ENCODE data around the gene PRDM2.

Gene PRDM2

DNA sequence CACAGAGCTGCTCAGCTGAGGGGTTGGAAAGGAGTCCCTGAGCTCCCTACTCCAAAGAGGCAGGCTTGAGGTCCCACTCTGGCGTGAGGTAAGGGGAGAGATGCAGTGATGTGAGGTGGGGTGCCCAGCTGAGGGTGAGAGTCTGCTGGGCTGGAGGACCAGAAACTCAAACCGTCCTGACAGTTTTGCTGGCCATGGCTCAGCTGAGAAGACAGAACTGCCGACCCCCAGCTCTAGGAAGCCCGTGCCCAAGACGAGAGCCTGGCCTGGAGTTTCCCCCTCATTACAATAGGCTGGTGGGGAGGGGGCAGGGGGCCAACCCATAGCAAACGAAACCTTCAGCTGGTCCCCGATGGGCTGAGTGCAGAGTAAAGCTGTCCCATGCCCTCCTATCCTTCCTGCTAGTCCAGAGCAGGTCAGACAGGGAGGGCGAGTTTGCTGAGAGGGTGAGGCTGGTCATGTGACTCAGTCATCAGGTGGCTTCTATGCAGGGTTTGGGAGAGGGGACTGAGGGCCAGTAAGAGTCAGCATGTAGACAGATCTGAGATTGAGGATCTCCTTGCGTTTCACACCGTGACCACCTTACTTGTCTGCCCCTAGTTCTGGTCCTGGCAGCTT lies 129.3 kb downstream of the PRDM2 start:
- no peak for TF ChIP-seq ZFP3 (CRISPR knock-in tag; IDR thresholded peaks at IDR 0.05)
- TF ChIP-seq RARB (CRISPR knock-in tag; IDR thresholded peaks at IDR 0.05) = no peak
- TF ChIP-seq, protein P1, sequence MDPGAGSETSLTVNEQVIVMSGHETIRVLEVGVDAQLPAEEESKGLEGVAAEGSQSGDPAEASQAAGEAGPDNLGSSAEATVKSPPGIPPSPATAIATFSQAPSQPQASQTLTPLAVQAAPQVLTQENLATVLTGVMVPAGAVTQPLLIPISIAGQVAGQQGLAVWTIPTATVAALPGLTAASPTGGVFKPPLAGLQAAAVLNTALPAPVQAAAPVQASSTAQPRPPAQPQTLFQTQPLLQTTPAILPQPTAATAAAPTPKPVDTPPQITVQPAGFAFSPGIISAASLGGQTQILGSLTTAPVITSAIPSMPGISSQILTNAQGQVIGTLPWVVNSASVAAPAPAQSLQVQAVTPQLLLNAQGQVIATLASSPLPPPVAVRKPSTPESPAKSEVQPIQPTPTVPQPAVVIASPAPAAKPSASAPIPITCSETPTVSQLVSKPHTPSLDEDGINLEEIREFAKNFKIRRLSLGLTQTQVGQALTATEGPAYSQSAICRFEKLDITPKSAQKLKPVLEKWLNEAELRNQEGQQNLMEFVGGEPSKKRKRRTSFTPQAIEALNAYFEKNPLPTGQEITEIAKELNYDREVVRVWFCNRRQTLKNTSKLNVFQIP (CRISPR knock-in tag; IDR thresholded peaks at IDR 0.05; ENCODE audit: borderline replicate concordance, low read depth) = no peak
- TF ChIP-seq, protein P2, sequence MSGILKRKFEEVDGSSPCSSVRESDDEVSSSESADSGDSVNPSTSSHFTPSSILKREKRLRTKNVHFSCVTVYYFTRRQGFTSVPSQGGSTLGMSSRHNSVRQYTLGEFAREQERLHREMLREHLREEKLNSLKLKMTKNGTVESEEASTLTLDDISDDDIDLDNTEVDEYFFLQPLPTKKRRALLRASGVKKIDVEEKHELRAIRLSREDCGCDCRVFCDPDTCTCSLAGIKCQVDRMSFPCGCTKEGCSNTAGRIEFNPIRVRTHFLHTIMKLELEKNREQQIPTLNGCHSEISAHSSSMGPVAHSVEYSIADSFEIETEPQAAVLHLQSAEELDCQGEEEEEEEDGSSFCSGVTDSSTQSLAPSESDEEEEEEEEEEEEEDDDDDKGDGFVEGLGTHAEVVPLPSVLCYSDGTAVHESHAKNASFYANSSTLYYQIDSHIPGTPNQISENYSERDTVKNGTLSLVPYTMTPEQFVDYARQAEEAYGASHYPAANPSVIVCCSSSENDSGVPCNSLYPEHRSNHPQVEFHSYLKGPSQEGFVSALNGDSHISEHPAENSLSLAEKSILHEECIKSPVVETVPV (CRISPR knock-in tag; IDR thresholded peaks at IDR 0.05) = no peak
- no peak for TF ChIP-seq ZNF70 (CRISPR knock-in tag; IDR thresholded peaks at IDR 0.05)
- no peak for TF ChIP-seq SNAI2 (CRISPR knock-in tag; IDR thresholded peaks at IDR 0.05)
- TF ChIP-seq ESRRG (CRISPR knock-in tag; IDR thresholded peaks at IDR 0.05) = no peak
- TF ChIP-seq PPARA (CRISPR knock-in tag; IDR thresholded peaks at IDR 0.05; ENCODE audit: borderline replicate concordance) = no peak
- no peak for TF ChIP-seq BACH2 (CRISPR knock-in tag; IDR thresholded peaks at IDR 0.05; ENCODE audit: borderline replicate concordance)
- TF ChIP-seq GLIS3 (CRISPR knock-in tag; IDR thresholded peaks at IDR 0.05) = no peak
- no peak for TF ChIP-seq TCF4 (CRISPR knock-in tag; IDR thresholded peaks at IDR 0.05; ENCODE audit: borderline replicate concordance)
- no peak for TF ChIP-seq ZFP30 (CRISPR knock-in tag; IDR thresholded peaks at IDR 0.05)
- no peak for TF ChIP-seq ZNF8 (CRISPR knock-in tag; IDR thresholded peaks at IDR 0.05)
- no peak for TF ChIP-seq TOX (CRISPR knock-in tag; IDR thresholded peaks at IDR 0.05; ENCODE audit: borderline replicate concordance)
- TF ChIP-seq ARNTL (CRISPR knock-in tag; IDR thresholded peaks at IDR 0.05; ENCODE audit: borderline replicate concordance, low read depth) = no peak
- TF ChIP-seq ZNF565 (CRISPR knock-in tag; conservative IDR thresholded peaks at IDR 0.05; ENCODE audit: low read depth) = no peak

DNA sequence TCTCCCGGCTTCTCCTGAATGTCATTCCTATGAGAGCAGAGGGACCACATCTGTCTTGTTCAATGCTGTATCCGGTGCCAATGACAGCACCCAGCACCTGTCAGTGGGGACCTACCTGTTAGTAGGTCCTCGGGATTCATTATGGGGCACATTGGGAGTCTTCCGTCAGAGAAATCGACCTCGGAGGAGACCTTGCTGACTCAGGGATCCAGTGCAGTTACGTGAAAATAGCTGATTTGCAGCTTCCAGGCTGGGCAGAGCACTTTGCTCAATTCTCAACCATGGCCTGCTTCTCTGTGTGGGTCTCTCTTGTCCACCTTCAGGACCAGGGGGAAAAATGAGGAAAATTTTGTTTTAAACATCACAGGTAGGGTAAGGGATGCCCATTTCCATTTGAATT lies 130.2 kb downstream of the PRDM2 start:
- no peak for ATAC-seq
- TF ChIP-seq TOX (CRISPR knock-in tag; IDR thresholded peaks at IDR 0.05; ENCODE audit: borderline replicate concordance) = no peak
- TF ChIP-seq ZFP3 (CRISPR knock-in tag; IDR thresholded peaks at IDR 0.05) = no peak
- TF ChIP-seq ZNF565 (CRISPR knock-in tag; conservative IDR thresholded peaks at IDR 0.05; ENCODE audit: low read depth) = no peak
- TF ChIP-seq ARNTL (CRISPR knock-in tag; IDR thresholded peaks at IDR 0.05; ENCODE audit: borderline replicate concordance, low read depth) = no peak
- no peak for TF ChIP-seq ESRRG (CRISPR knock-in tag; IDR thresholded peaks at IDR 0.05)
- TF ChIP-seq, protein P1 (CRISPR knock-in tag; IDR thresholded peaks at IDR 0.05; ENCODE audit: borderline replicate concordance, low read depth) = no peak
- no peak for TF ChIP-seq CSDC2 (CRISPR knock-in tag; IDR thresholded peaks at IDR 0.05)

More for the DNA sequence above, 129.3 kb downstream of the PRDM2 start:
- no peak; the same call in 2 of the 3 replicates for ATAC-seq

DNA sequence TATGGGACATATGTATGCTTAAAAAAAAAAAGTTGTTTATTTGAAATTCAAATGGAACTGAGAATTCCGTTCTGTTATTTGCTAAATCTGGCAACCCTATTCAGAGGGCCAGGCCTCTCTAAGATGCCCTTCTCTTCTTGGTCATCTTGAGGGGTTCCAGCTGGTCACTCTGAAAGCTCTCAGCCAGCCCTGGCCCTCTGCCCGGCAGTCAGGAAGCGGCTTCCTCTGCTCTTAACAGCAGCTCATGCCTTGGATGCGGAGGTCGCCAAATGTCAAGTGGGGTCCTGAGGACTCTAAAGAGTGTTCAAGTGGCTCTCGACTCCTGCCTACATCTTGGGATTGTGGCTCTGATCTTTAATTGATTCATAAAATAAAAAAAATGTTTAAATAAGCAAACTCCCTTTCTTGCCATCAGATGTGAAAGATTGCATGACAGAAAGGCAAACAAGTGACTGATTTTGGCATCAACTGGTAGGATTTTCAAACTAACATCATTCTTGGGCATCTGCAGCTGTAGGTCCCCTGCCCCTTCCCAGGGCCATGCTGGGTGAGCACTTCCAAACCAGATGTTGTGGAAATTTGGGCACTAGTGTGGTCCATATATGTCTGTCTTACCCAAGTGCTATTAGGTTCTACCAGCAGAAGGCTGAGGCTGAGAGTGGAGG lies 130.8 kb downstream of the PRDM2 start:
- no peak for ATAC-seq
- TF ChIP-seq, protein P3, sequence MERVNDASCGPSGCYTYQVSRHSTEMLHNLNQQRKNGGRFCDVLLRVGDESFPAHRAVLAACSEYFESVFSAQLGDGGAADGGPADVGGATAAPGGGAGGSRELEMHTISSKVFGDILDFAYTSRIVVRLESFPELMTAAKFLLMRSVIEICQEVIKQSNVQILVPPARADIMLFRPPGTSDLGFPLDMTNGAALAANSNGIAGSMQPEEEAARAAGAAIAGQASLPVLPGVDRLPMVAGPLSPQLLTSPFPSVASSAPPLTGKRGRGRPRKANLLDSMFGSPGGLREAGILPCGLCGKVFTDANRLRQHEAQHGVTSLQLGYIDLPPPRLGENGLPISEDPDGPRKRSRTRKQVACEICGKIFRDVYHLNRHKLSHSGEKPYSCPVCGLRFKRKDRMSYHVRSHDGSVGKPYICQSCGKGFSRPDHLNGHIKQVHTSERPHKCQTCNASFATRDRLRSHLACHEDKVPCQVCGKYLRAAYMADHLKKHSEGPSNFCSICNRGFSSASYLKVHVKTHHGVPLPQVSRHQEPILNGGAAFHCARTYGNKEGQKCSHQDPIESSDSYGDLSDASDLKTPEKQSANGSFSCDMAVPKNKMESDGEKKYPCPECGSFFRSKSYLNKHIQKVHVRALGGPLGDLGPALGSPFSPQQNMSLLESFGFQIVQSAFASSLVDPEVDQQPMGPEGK (CRISPR knock-in tag; IDR thresholded peaks at IDR 0.05; ENCODE audit: borderline replicate concordance) = no peak
- TF ChIP-seq CSDC2 (CRISPR knock-in tag; IDR thresholded peaks at IDR 0.05) = no peak
- TF ChIP-seq TOX (CRISPR knock-in tag; IDR thresholded peaks at IDR 0.05; ENCODE audit: borderline replicate concordance) = no peak
- no peak for TF ChIP-seq ZC3H10 (CRISPR knock-in tag; IDR thresholded peaks at IDR 0.05)
- TF ChIP-seq ARNTL (CRISPR knock-in tag; IDR thresholded peaks at IDR 0.05; ENCODE audit: borderline replicate concordance, low read depth) = no peak
- TF ChIP-seq BACH2 (CRISPR knock-in tag; IDR thresholded peaks at IDR 0.05; ENCODE audit: borderline replicate concordance) = no peak
- no peak for TF ChIP-seq PPARA (CRISPR knock-in tag; IDR thresholded peaks at IDR 0.05; ENCODE audit: borderline replicate concordance)
- TF ChIP-seq ISL1 (CRISPR knock-in tag; IDR thresholded peaks at IDR 0.05) = no peak
- TF ChIP-seq, protein P4, sequence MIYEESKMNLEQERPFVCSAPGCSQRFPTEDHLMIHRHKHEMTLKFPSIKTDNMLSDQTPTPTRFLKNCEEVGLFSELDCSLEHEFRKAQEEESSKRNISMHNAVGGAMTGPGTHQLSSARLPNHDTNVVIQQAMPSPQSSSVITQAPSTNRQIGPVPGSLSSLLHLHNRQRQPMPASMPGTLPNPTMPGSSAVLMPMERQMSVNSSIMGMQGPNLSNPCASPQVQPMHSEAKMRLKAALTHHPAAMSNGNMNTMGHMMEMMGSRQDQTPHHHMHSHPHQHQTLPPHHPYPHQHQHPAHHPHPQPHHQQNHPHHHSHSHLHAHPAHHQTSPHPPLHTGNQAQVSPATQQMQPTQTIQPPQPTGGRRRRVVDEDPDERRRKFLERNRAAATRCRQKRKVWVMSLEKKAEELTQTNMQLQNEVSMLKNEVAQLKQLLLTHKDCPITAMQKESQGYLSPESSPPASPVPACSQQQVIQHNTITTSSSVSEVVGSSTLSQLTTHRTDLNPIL (CRISPR knock-in tag; IDR thresholded peaks at IDR 0.05; ENCODE audit: low read depth) = no peak
- TF ChIP-seq TCF4 (CRISPR knock-in tag; IDR thresholded peaks at IDR 0.05; ENCODE audit: borderline replicate concordance) = no peak
- TF ChIP-seq ZFP30 (CRISPR knock-in tag; IDR thresholded peaks at IDR 0.05) = no peak
- TF ChIP-seq ESRRG (CRISPR knock-in tag; IDR thresholded peaks at IDR 0.05) = no peak
- no peak for TF ChIP-seq ZNF565 (CRISPR knock-in tag; conservative IDR thresholded peaks at IDR 0.05; ENCODE audit: low read depth)
- TF ChIP-seq, protein P5, sequence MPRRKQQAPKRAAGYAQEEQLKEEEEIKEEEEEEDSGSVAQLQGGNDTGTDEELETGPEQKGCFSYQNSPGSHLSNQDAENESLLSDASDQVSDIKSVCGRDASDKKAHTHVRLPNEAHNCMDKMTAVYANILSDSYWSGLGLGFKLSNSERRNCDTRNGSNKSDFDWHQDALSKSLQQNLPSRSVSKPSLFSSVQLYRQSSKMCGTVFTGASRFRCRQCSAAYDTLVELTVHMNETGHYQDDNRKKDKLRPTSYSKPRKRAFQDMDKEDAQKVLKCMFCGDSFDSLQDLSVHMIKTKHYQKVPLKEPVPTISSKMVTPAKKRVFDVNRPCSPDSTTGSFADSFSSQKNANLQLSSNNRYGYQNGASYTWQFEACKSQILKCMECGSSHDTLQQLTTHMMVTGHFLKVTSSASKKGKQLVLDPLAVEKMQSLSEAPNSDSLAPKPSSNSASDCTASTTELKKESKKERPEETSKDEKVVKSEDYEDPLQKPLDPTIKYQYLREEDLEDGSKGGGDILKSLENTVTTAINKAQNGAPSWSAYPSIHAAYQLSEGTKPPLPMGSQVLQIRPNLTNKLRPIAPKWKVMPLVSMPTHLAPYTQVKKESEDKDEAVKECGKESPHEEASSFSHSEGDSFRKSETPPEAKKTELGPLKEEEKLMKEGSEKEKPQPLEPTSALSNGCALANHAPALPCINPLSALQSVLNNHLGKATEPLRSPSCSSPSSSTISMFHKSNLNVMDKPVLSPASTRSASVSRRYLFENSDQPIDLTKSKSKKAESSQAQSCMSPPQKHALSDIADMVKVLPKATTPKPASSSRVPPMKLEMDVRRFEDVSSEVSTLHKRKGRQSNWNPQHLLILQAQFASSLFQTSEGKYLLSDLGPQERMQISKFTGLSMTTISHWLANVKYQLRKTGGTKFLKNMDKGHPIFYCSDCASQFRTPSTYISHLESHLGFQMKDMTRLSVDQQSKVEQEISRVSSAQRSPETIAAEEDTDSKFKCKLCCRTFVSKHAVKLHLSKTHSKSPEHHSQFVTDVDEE (CRISPR knock-in tag; IDR thresholded peaks at IDR 0.05) = no peak
- no peak for TF ChIP-seq OSR1 (CRISPR knock-in tag; IDR thresholded peaks at IDR 0.05)
- TF ChIP-seq ZNF70 (CRISPR knock-in tag; IDR thresholded peaks at IDR 0.05) = no peak
- no peak for TF ChIP-seq ZFP3 (CRISPR knock-in tag; IDR thresholded peaks at IDR 0.05)
- no peak for TF ChIP-seq RARB (CRISPR knock-in tag; IDR thresholded peaks at IDR 0.05)

Measured in SK-N-SH treated with all-trans-retinoic acid at 6 μM for 48 hours (cell line).